HepG2 (cell line): Measurements from ENCODE around the gene CBLN3. TPM values are rescaled to one million over a fixed set of nuclear protein-coding genes. Genes with fewer than 3 reads are reported as not detected.

ENCODE experiments used
- ATM ChIP-seq: fragments of 450-650 bp; IDR thresholded peaks from 2 replicates; pipeline ENCODE4 v1.7.1; 2017; ENCODE audit warnings: mild to moderate bottlenecking, borderline replicate concordance
- CREM ChIP-seq, 2 experiments: sonication (generic) in 1 of 2; formaldehyde crosslinking in 1 of 2; IDR thresholded peaks; 2 replicates each; pipeline versions ENCODE4 v1.4.0 to v1.6.1; 2016 to 2020; ENCODE audit warnings: antibody characterized with exemption in 1 of 2, mild to moderate bottlenecking in 1 of 2, missing genetic modification reagents in 1 of 2
- GLI4 ChIP-seq: sonication (generic); formaldehyde crosslinking; IDR thresholded peaks from 2 replicates; pipeline ENCODE4 v1.5.1; 2020; ENCODE audit warnings: missing genetic modification reagents, mild to moderate bottlenecking, moderate library complexity, borderline replicate concordance
- KLF13 ChIP-seq: sonication (generic); formaldehyde crosslinking; IDR thresholded peaks from 2 replicates; pipeline ENCODE4 v1.4.0; 2020; ENCODE audit warnings: mild to moderate bottlenecking, missing genetic modification reagents
- LCORL ChIP-seq, 2 experiments: fragments of 450-650 bp in 1 of 2; sonication (generic) in 1 of 2; formaldehyde crosslinking in 1 of 2; IDR thresholded peaks; 2 replicates each; pipeline versions ENCODE4 v1.5.0 to v1.6.1; 2017 to 2020; ENCODE audit warnings: antibody characterized with exemption in 1 of 2, missing genetic modification reagents in 1 of 2
- MTA1 ChIP-seq: sonication (generic); formaldehyde crosslinking; IDR thresholded peaks from 2 replicates; pipeline ENCODE4 v1.4.0; 2020; ENCODE audit warnings: missing genetic modification reagents, mild to moderate bottlenecking, borderline replicate concordance
- NAIF1 ChIP-seq: sonication (generic); formaldehyde crosslinking; IDR thresholded peaks from 2 replicates; pipeline ENCODE4 v1.5.0; 2020; ENCODE audit warnings: mild to moderate bottlenecking, missing genetic modification reagents, borderline replicate concordance
- NR3C1 ChIP-seq: sonication (generic); formaldehyde crosslinking; IDR thresholded peaks from 2 replicates; pipeline ENCODE4 v1.4.0; 2020; ENCODE audit warnings: missing genetic modification reagents
- RFX3 ChIP-seq: IDR thresholded peaks from 2 replicates; pipeline ENCODE4 v1.6.1; 2016; ENCODE audit warnings: missing biosample characterization, missing genetic modification reagents
- SP5 ChIP-seq: IDR thresholded peaks from 2 replicates; pipeline ENCODE4 v1.6.1; 2016; ENCODE audit warnings: low read depth, borderline replicate concordance
- ZNF24 ChIP-seq: fragments of 450-650 bp; IDR thresholded peaks from 2 replicates; pipeline ENCODE4 v1.6.1; 2017; ENCODE audit warnings: antibody characterized with exemption, mild to moderate bottlenecking
- ZNF607 ChIP-seq: sonication (generic); formaldehyde crosslinking; IDR thresholded peaks from 2 replicates; pipeline ENCODE4 v1.5.1; 2020; ENCODE audit warnings: missing genetic modification reagents, mild to moderate bottlenecking, borderline replicate concordance
- ZNF749 ChIP-seq: sonication (generic); formaldehyde crosslinking; IDR thresholded peaks from 2 replicates; pipeline ENCODE4 v1.8.0; 2022; ENCODE audit warnings: mild to moderate bottlenecking, missing genetic modification reagents, moderate library complexity, borderline replicate concordance
- polyA plus RNA-seq, 8 experiments: library from polyadenylated mRNA; depleted of rRNA in 3 of 8; stranded (reverse) in 7 of 8; unstranded in 1 of 8; fragments of >200 nt; fragmentation: Illumina TruSeq in 4 of 8; extraction: Trizol in 4 of 8; gene quantifications; 2 replicates each; pipeline versions ENCODE4 v1.2.1 to v1.2.3, GENCODE V29; 2011 to 2016; ENCODE audit warnings: low read depth in 4 of 8, missing spikeins in 1 of 8, mixed read lengths in 1 of 8; ENCODE audit not compliant: insufficient read depth in 1 of 8
- total RNA-seq, 5 experiments: library from RNA; depleted of rRNA; stranded (reverse); fragments of >200 nt; fragmentation: Illumina TruSeq; extraction: Trizol; gene quantifications; 2 replicates each; pipeline ENCODE4 v1.2.3, GENCODE V29; 2016; ENCODE audit warnings: low read depth in 1 of 5
- TF ChIP-seq, protein P1 (sequence below): sonication (generic); formaldehyde crosslinking; IDR thresholded peaks from 2 replicates; pipeline ENCODE4 v1.4.0; 2020; ENCODE audit warnings: missing genetic modification reagents, borderline replicate concordance
- TF ChIP-seq, protein P2 (sequence below): sonication (generic); formaldehyde crosslinking; IDR thresholded peaks from 2 replicates; pipeline ENCODE4 v1.9.0; 2021; ENCODE audit warnings: mild to moderate bottlenecking, missing genetic modification reagents
- TF ChIP-seq, protein P3 (sequence below): sonication (generic); formaldehyde crosslinking; IDR thresholded peaks from 2 replicates; pipeline ENCODE4 v1.8.0; 2023; ENCODE audit warnings: mild to moderate bottlenecking, missing genetic modification reagents

The CBLN3 gene
- total and polyA plus RNA-seq, 2 of the 13 experiments (the other 11 are each of a cell fraction or from before 2014, with no cell fraction given): 0.66 to 0.98 TPM

DNA sequence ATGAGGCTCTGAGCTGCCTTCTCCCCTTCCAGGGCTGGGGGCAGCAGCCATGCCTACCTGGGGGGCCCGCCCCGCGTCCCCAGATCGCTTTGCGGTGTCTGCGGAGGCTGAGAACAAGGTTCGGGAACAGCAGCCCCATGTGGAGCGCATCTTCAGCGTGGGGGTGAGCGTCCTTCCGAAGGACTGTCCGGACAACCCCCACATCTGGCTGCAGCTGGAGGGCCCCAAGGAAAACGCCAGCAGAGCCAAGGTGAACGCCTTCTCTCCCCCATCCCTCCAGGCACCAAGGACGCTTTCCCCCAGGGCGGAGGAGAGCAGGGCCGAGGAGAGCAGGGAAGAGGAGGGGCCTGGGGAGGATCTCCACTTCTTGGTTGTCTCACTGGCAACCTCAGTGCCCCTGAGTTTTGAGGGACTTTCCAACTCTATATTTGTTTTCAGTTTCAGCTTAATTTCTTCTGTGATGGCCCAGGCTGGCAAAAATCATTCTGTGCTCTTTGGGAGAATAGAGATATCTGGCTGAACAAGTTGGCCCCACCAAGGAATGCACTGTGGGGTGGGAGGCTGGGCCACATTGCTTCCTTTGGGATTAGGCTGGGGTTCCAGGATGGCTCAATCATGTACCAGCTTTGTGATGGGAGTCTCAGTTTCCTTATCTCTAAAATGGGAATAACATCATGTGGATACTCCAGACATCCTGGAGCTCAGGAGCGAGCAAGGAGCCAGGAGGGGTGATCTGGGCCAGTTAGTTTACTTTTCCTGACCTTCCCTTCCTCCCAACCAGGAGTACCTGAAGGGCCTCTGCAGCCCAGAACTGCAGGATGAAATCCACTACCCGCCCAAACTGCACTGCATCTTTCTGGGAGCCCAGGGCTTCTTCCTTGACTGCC is 1.5 kb upstream of the CBLN3 start (continued):
- TF ChIP-seq GLI4 (peak; percentile 54; the same call in 1 of the 2 replicates), SP5 (CRISPR knock-in tag) (no peak), ATM (no peak), ZNF607 (CRISPR knock-in tag) (no peak), MTA1 (CRISPR knock-in tag) (no peak; the same call in 1 of the 2 replicates), NR3C1 (CRISPR knock-in tag) (no peak), ZNF24 (no peak), RFX3 (no peak), CREM (IDR thresholded peaks at IDR 0.05) (no peak), CREM (CRISPR knock-in tag; IDR thresholded peaks at IDR 0.05) (no peak), NAIF1 (no peak), LCORL (IDR thresholded peaks at IDR 0.05) (no peak), LCORL (CRISPR knock-in tag; IDR thresholded peaks at IDR 0.05) (0 out of 2 replicates have a peak, but pooled peaks have one; percentile 38), ZNF749 (CRISPR knock-in tag) (no peak), KLF13 (CRISPR knock-in tag) (no peak)
- TF ChIP-seq, protein P1, sequence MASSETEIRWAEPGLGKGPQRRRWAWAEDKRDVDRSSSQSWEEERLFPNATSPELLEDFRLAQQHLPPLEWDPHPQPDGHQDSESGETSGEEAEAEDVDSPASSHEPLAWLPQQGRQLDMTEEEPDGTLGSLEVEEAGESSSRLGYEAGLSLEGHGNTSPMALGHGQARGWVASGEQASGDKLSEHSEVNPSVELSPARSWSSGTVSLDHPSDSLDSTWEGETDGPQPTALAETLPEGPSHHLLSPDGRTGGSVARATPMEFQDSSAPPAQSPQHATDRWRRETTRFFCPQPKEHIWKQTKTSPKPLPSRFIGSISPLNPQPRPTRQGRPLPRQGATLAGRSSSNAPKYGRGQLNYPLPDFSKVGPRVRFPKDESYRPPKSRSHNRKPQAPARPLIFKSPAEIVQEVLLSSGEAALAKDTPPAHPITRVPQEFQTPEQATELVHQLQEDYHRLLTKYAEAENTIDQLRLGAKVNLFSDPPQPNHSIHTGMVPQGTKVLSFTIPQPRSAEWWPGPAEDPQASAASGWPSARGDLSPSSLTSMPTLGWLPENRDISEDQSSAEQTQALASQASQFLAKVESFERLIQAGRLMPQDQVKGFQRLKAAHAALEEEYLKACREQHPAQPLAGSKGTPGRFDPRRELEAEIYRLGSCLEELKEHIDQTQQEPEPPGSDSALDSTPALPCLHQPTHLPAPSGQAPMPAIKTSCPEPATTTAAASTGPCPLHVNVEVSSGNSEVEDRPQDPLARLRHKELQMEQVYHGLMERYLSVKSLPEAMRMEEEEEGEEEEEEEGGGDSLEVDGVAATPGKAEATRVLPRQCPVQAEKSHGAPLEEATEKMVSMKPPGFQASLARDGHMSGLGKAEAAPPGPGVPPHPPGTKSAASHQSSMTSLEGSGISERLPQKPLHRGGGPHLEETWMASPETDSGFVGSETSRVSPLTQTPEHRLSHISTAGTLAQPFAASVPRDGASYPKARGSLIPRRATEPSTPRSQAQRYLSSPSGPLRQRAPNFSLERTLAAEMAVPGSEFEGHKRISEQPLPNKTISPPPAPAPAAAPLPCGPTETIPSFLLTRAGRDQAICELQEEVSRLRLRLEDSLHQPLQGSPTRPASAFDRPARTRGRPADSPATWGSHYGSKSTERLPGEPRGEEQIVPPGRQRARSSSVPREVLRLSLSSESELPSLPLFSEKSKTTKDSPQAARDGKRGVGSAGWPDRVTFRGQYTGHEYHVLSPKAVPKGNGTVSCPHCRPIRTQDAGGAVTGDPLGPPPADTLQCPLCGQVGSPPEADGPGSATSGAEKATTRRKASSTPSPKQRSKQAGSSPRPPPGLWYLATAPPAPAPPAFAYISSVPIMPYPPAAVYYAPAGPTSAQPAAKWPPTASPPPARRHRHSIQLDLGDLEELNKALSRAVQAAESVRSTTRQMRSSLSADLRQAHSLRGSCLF (CRISPR knock-in tag): no peak
- TF ChIP-seq, protein P2, sequence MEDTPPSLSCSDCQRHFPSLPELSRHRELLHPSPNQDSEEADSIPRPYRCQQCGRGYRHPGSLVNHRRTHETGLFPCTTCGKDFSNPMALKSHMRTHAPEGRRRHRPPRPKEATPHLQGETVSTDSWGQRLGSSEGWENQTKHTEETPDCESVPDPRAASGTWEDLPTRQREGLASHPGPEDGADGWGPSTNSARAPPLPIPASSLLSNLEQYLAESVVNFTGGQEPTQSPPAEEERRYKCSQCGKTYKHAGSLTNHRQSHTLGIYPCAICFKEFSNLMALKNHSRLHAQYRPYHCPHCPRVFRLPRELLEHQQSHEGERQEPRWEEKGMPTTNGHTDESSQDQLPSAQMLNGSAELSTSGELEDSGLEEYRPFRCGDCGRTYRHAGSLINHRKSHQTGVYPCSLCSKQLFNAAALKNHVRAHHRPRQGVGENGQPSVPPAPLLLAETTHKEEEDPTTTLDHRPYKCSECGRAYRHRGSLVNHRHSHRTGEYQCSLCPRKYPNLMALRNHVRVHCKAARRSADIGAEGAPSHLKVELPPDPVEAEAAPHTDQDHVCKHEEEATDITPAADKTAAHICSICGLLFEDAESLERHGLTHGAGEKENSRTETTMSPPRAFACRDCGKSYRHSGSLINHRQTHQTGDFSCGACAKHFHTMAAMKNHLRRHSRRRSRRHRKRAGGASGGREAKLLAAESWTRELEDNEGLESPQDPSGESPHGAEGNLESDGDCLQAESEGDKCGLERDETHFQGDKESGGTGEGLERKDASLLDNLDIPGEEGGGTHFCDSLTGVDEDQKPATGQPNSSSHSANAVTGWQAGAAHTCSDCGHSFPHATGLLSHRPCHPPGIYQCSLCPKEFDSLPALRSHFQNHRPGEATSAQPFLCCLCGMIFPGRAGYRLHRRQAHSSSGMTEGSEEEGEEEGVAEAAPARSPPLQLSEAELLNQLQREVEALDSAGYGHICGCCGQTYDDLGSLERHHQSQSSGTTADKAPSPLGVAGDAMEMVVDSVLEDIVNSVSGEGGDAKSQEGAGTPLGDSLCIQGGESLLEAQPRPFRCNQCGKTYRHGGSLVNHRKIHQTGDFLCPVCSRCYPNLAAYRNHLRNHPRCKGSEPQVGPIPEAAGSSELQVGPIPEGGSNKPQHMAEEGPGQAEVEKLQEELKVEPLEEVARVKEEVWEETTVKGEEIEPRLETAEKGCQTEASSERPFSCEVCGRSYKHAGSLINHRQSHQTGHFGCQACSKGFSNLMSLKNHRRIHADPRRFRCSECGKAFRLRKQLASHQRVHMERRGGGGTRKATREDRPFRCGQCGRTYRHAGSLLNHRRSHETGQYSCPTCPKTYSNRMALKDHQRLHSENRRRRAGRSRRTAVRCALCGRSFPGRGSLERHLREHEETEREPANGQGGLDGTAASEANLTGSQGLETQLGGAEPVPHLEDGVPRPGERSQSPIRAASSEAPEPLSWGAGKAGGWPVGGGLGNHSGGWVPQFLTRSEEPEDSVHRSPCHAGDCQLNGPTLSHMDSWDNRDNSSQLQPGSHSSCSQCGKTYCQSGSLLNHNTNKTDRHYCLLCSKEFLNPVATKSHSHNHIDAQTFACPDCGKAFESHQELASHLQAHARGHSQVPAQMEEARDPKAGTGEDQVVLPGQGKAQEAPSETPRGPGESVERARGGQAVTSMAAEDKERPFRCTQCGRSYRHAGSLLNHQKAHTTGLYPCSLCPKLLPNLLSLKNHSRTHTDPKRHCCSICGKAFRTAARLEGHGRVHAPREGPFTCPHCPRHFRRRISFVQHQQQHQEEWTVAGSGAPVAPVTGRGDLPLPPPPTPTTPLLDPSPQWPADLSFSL: no peak
- TF ChIP-seq, protein P3, sequence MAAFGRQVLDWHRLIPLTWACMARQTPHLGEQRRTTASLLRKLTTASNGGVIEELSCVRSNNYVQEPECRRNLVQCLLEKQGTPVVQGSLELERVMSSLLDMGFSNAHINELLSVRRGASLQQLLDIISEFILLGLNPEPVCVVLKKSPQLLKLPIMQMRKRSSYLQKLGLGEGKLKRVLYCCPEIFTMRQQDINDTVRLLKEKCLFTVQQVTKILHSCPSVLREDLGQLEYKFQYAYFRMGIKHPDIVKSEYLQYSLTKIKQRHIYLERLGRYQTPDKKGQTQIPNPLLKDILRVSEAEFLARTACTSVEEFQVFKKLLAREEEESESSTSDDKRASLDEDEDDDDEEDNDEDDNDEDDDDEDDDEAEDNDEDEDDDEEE (CRISPR knock-in tag): no peak
